Limb (tissue), 2 donors: ENCODE data around the gene MDH1.
"Not testable (repeated sequence)": the region's sequence is repeated elsewhere in the genome, so short reads cannot be mapped to it uniquely, and the experiment has no call there.

Experiments used
- DNase-seq, 2 donors: peaks; one replicate each; pipeline ENCODE4 v3.0.0-alpha.2; 2016; ENCODE audit errors: extremely low spot score in 2 of 2

MDH1 gene

GRCh38 chr2:63588385-63589147, at the start of gene MDH1, which contains the start of gene WDPCP:
Gene MDH1 (plus strand): TSS chr2:63588963. CDS start chr2:63589044, 81 bp downstream.
Gene WDPCP (minus strand): TSS chr2:63588477. CDS start chr2:63588271, 206 bp downstream.
- DNase-seq = peak; percentile 93 to 98

- DNase-seq = no peak
Measured at GRCh38 chr2:63539416-63540162, 49.2 kb upstream of the MDH1 start.

GRCh38 chr2:63544017-63544627, 44.6 kb upstream of the MDH1 start:
- peak in 1 of 2 donors; percentile 11 for DNase-seq

DNA sequence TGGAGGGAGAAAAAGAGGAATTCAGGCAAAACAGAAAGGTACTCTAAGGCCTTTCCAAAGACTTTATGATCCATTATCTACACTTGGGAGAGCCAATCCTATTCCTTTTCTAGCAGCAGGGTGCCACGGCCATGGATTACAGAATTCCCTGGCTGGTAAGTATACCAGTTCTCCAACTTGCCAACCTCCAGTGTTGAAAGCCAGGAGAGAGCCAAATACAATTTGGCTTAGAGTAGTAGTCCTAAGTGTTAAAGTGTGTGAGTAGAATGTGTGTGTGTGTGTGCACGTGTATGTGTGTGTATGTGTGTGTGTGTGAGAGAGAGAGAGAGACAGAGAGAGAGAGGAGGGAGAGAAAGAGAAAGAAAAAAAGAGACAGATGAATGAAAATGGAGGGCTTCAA, 43.7 kb upstream of the MDH1 start:
- DNase-seq = no peak

GRCh38 chr2:63553049-63553448, 35.7 kb upstream of the MDH1 start:
- peak in 1 of 2 donors; percentile 7 for DNase-seq

DNA sequence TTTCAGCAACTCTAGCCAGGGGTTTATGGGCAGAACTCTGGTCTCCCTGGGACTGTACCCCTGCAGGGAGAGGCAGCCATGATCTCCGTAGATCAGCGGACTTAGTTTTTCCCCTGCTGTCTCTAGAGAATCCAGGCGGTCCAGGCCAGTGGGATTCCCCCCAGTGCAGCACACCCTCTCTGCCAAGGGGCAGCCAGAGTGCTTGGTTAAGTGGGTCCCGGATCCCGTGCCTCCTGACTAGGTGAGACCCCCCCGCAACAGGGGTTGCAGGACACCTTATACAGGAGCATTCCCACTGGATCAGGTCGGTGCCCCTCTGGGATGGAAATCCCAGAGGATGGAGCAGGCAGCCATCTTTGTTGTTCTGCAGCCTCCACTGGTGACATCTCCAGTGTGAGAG, 33.5 kb upstream of the MDH1 start:
- no peak for DNase-seq

- no peak for DNase-seq
Measured at GRCh38 chr2:63555931-63556330, 32.8 kb upstream of the MDH1 start.

DNA sequence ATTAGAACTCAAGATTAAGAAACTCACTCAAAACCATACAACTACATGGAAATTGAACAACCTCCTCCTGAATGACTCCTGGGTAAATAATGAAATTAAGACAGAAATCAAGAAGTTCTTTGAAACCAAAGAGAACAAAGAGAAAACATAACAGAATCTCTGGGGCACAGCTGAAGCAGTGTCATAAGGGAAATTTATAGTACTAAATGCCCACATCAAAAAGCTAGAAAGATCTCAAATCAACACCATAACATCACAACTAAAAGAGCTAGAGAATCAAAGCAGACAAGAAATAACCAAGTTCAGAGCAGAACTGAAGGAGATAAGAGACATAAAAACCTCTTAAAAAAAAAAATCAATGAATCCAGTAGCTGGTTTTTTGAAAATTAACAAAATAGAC, 30.9 kb upstream of the MDH1 start:
- DNase-seq = not testable (repeated sequence)

DNA sequence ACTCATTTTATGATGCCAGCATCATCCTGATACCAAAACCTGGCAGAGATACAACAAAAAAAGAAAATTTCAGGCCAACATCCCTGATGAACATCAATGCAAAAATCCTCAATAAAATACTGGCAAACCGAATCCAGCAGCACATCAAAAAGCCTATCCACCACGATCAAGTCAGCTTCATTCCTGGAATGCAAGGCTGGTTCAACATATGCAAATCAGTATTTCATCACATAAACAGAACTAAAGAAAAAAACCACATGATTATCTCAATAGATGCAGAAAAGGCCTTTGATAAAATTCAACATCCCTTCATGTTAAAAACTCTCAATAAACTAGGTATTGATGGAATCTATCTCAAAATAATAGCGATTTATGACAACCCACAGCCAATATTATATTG, 29.8 kb upstream of the MDH1 start:
- not testable (repeated sequence) for DNase-seq

DNA sequence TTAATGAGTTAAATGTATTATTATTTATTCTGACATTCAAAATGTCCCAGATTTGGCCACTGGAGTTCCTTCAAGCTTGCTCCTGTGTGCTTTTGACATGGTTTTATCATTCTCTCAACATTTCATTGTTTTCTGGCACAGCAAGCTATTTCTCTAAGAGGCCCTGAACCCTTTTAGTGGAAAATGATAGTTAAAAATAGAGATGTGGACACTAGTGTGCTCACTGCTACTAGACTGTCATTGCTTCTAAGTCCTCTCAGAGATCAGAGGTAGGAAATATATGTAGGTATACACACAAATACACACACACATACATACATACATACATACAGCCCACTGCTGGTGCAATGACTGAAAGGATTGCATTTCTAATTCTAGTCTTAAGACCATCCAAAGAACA, 26.0 kb upstream of the MDH1 start:
- DNase-seq = no peak

DNA sequence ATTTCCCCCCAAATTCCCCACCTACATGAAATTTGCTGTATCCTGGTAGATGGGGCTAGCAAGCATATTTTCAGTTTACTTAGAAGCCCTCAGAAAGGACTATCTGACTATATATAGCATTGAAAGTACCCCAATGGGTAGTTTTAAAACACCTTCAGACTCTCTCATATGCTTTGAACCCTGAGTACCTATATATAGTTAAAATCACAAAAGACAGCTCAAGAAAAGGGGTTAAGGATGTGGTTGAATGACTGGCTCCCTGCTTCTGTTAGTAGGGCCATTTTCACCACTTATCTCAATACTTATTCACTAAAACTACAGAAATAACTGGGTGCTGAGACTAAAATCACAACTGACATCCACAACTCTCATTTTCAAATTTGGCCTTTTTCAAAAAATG, 19.0 kb upstream of the MDH1 start:
- DNase-seq = no peak

GRCh38 chr2:63571291-63571690, 17.5 kb upstream of the MDH1 start:
- DNase-seq = no peak

DNA sequence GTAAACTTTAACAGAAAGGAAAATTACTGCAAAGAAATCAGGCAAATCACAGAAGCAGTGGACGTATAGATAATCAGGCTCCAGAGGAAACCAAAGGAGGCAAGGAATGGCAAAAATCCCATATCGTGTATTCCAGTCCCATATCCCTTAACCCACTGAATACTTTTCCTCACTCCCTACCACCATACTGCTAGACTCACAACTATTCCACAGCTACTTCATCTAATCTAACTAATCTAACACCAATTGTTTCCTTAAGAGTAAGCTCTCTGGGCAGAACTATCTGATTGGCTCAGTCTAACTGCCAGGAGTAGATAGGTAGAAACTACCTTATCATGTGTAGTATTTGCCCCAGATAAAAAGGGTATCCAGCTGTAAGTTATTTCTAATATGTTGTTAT, 16.8 kb upstream of the MDH1 start:
- DNase-seq = no peak

DNA sequence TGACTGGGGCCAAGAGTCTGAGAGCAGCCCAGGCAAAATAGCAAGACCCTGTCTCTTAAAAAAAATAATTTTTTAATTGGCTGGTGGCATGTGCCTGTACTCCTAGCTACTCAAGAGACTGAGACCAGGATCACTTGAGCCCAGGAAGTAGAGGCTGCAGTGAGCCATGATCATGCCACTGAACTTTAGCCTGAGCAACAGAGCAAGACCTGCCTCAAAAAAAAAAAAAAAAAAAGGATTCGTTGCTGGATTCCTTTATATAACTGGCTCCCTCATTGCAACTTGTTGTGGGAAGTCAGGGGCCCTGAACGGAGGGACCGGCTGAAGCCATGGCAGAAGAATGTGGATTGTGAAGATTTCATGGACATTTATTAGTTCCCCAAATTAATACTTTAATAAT, 15.7 kb upstream of the MDH1 start:
- not testable (repeated sequence) for DNase-seq

DNA sequence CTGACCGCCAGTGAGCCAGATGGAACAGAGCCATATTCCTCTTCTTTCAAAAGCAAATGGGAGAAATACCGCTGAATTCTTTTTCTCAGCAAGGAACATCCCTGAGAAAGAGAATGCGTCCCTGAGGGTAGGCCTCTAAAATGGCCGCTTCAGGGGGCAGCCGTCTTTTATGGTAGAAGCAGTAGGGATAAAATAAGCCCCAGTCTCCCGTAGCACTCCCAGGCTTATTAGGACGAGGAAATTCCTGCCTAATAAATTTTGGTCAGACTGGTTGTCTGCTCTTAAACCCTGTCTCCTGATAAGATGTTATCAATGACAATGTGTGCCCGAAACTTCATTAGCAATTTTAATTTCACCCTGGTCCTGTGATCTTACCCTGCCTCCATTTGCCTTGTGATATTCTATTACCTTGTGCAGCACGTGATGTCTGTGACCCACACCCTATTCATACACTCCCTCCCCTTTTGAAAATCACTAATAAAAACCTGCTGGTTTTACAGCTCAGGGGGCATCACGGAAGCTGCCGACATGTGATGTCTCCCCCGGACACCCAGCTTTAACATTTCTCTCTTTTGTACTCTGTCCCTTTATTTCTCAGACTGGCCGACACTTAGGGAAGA, 14.9 kb upstream of the MDH1 start:
- DNase-seq = not testable (repeated sequence)

DNA sequence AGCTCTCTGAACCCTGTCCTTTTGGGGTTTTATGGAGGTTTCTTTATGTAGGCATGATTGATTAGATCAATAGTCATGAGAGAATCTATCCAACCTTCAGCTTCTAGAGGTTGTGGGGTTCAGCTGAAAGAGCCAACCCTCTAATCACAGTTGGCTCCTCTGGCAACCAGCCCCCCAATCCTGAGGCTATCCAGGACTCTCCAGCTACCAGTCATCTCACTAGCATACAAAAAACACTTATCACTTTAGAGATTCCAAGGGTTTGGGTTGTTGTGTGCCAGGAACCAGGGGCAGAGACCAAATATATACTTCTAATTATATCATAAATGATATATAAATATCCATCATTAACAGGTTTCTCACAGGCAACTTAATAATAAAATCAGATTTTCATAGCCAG, 12.2 kb upstream of the MDH1 start:
- no peak for DNase-seq

DNA sequence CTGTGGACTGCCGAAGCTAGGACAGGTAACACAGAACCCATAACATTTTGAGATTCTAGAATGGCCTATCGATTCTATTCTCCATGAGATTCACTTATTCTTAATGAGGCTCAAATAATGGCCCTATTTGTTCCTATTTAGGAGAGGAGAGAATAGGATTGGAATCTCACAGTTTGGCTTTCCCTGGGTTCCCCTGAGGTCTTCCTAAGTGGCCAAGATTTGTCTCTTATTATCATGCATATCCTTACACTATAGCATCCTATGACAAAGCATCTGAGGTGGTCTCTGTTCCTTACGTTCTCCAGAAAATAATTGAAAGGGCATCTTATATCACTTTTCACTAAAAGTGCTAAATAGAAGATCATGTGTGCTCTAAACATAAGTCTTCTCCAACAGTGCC, 10.0 kb upstream of the MDH1 start:
- no peak for DNase-seq

DNA sequence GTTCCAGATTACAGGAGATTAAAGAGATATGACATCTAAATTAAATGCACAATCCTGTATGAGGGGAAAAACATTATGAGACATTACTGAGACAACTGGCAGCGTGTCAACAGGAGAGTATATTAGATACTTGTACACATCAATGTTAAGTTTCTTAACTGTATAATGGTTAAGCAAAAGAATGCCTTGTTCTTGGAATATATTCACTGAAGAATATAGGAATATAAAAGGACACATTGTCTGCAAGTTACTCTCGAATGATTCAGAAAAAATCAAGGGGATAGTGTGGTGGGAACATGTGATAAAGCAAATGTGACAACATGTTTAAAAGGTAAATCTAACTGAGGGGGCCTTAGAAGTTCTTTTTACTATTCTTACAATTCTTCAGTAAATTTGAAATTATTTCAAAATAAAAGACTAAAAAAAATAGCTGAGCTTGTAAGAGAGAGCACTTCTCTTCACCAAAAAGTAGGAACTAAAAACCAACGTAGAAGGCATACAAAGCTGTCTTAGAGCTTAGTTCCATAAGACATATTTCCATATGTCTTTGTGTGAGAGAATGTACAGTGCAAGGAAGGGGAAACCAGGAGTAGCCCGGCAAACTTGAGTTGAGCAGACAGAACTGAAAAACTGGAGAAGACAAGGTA, 8.0 kb upstream of the MDH1 start:
- no peak for DNase-seq

GRCh38 chr2:63581298-63581961, 7.3 kb upstream of the MDH1 start:
- DNase-seq = no peak

DNA sequence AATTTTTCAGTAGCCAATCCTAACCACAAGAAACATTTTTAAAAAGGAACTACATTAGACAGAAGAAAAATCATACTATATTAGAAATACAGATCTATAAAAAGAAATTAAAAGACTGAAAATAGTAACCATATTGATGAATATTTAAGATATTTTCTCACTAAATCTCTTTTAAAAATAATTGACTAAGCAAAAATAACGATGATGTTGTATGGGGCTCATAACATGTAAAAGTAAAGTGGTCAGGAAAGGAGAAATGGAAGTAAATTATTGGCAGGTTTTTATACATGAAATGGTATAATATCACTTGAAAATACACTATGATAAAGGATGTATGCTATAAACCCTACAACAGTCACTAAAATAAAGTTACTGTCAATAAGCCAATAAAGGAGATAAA, 5.9 kb upstream of the MDH1 start:
- no peak for DNase-seq
